Muscle of arm (tissue), 14 donors: ENCODE data around the gene LRRC51. TPM values are rescaled to one million over a fixed set of nuclear protein-coding genes. Genes with fewer than 3 reads are reported as not detected.

Source experiments
- DNase-seq: peaks from one replicate; pipeline ENCODE4 v3.0.0-alpha.2; 2013
- long read RNA-seq, 11 donors: transcript quantifications; one replicate each; lab custom pipeline, GENCODE V29; 2026
- polyA plus RNA-seq, 12 donors: library from polyadenylated mRNA; unstranded; fragments of 120-200 nt; gene quantifications; one replicate each; pipeline ENCODE4 v1.2.1, GENCODE V29; 2013; ENCODE audit not compliant: insufficient read length in 12 of 12

The LRRC51 gene
- polyA plus RNA-seq: 10 to 100 TPM in 1 of 12 donors, 1 to 10 TPM in 9, not detected in 2; 5.3 to 11.4 (median 8.0) TPM
- long read RNA-seq, donor 1, partial matches to known transcripts: 0 of 5 reads
- long read RNA-seq, donor 1, other reads (novel, unspliced or antisense): 0 of 5 reads
- long read RNA-seq, donor 2: 0 reads
- long read RNA-seq, donor 3: 0 reads
- long read RNA-seq, donor 4, partial matches to known transcripts: 0 of 1 reads
- long read RNA-seq, donor 4, other reads (novel, unspliced or antisense): 0 of 1 reads
- long read RNA-seq, donor 5: 0 reads
- long read RNA-seq, donor 6: 0 reads
- long read RNA-seq, donor 7, partial matches to known transcripts: 0 of 1 reads
- long read RNA-seq, donor 7, other reads (novel, unspliced or antisense): 0 of 1 reads
- long read RNA-seq, donor 8: 0 reads
- long read RNA-seq, donor 9, partial matches to known transcripts: 0 of 1 reads
- long read RNA-seq, donor 9, other reads (novel, unspliced or antisense): 0 of 1 reads
- long read RNA-seq, donor 10: 0 reads
- long read RNA-seq, donor 11, partial matches to known transcripts: 0 of 2 reads
- long read RNA-seq, donor 11, other reads (novel, unspliced or antisense): 0 of 2 reads

- peak; percentile 100 for DNase-seq
Observed at GRCh38 chr11:72080326-72081183, at the start of gene LRRC51, which contains the start of gene NUMA1. Gene LRRC51, plus strand, starts transcription at chr11:72080850. Its CDS starts 8,234 bp downstream, at chr11:72089084. Gene NUMA1, minus strand, starts transcription at chr11:72080542. Its CDS starts 44,599 bp downstream, at chr11:72035943.

GRCh38 chr11:72036687-72037086, 44.0 kb upstream of the LRRC51 start:
- no peak for DNase-seq

GRCh38 chr11:72037554-72038311, 42.9 kb upstream of the LRRC51 start:
- DNase-seq: peak; percentile 46

GRCh38 chr11:72038491-72038890, 42.2 kb upstream of the LRRC51 start:
- peak; percentile 81 for DNase-seq

- DNase-seq: peak; percentile 31
Observed at GRCh38 chr11:72039031-72039855, 41.4 kb upstream of the LRRC51 start.

- DNase-seq: peak; percentile 21
Observed at GRCh38 chr11:72039856-72040401, 40.7 kb upstream of the LRRC51 start.

GRCh38 chr11:72040491-72041363, 39.9 kb upstream of the LRRC51 start:
- DNase-seq: peak; percentile 98

GRCh38 chr11:72041364-72042063, 39.1 kb upstream of the LRRC51 start:
- peak; percentile 88 for DNase-seq

- DNase-seq: no peak
Observed at GRCh38 chr11:72042064-72042745, 38.4 kb upstream of the LRRC51 start.

- peak; percentile 39 for DNase-seq
Observed at GRCh38 chr11:72045849-72046248, 34.8 kb upstream of the LRRC51 start.

GRCh38 chr11:72048766-72049460, 31.7 kb upstream of the LRRC51 start:
- no peak for DNase-seq

GRCh38 chr11:72058416-72059034, 22.1 kb upstream of the LRRC51 start:
- no peak for DNase-seq

GRCh38 chr11:72061739-72062396, 18.8 kb upstream of the LRRC51 start:
- DNase-seq: no peak

GRCh38 chr11:72066855-72067254, 13.8 kb upstream of the LRRC51 start:
- DNase-seq: no peak

- no peak for DNase-seq
Observed at GRCh38 chr11:72067266-72067665, 13.4 kb upstream of the LRRC51 start.

- no peak for DNase-seq
Observed at GRCh38 chr11:72067676-72068075, 13.0 kb upstream of the LRRC51 start.
